ENCODE data around the gene BSN.

BSN gene

GRCh38 chr3:49657208-49657915 is 103.1 kb downstream of the BSN start:
- no peak for DNase-seq

GRCh38 chr3:49658711-49659110 is 104.4 kb downstream of the BSN start:
- no peak for DNase-seq

GRCh38 chr3:49659756-49660155 is 105.5 kb downstream of the BSN start:
- DNase-seq, result no peak

GRCh38 chr3:49661281-49661680 is 107.0 kb downstream of the BSN start:
- no peak for DNase-seq

- no peak for DNase-seq
Observed at GRCh38 chr3:49662021-49662420, 107.7 kb downstream of the BSN start.

- no peak for DNase-seq
Observed at GRCh38 chr3:49662720-49663413, 108.6 kb downstream of the BSN start.

- DNase-seq, result no peak
Observed at GRCh38 chr3:49663831-49664230, 109.6 kb downstream of the BSN start.

- no peak for DNase-seq
Observed at GRCh38 chr3:49664300-49664699, 110.0 kb downstream of the BSN start.

- no peak for DNase-seq
Observed at GRCh38 chr3:49665822-49666519, 111.7 kb downstream of the BSN start.

- no peak for DNase-seq
Observed at GRCh38 chr3:49666592-49666991, 112.3 kb downstream of the BSN start.

- no peak for DNase-seq
Observed at GRCh38 chr3:49667701-49668413, 113.6 kb downstream of the BSN start.

- DNase-seq, result no peak
Observed at GRCh38 chr3:49668414-49668797, 114.1 kb downstream of the BSN start.

- DNase-seq, result no peak
Observed at GRCh38 chr3:49668861-49669260, 114.6 kb downstream of the BSN start.

- no peak for DNase-seq
Observed at GRCh38 chr3:49669352-49669751, 115.1 kb downstream of the BSN start.

GRCh38 chr3:49670940-49671290 is 116.6 kb downstream of the BSN start:
- DNase-seq, result no peak

GRCh38 chr3:49671291-49672288 is 117.3 kb downstream of the BSN start:
- DNase-seq, result no peak

GRCh38 chr3:49673121-49673714 is 118.9 kb downstream of the BSN start:
- no peak for DNase-seq

GRCh38 chr3:49673715-49674496 is 119.6 kb downstream of the BSN start, which contains the start of gene APEH:
TSS of gene APEH (plus strand) at chr3:49674351. CDS start at chr3:49674402, 51 bp downstream.
- DNase-seq, result no peak

- DNase-seq, result no peak
Observed at GRCh38 chr3:49674497-49674983, 120.3 kb downstream of the BSN start.

GRCh38 chr3:49675912-49676311 is 121.6 kb downstream of the BSN start:
- DNase-seq, result no peak
